GM21529 (cell line): ENCODE data around the gene CCT8.
"Not testable (repeated sequence)": the region's sequence is repeated elsewhere in the genome, so short reads cannot be mapped to it uniquely, and the experiment has no call there.

ENCODE experiments used
- ATAC-seq: cut with Tn5 transposase; IDR thresholded peaks from one replicate; pipeline ENCODE4 v1.9.1; 2021; ENCODE audit not compliant: unreplicated experiment

CCT8 gene

GRCh38 chr21:29077651-29078090, 4.2 kb upstream of the CCT8 start:
- no peak for ATAC-seq

- not testable (repeated sequence) for ATAC-seq
Observed at GRCh38 chr21:29076731-29077640, 3.5 kb upstream of the CCT8 start.

- no peak for ATAC-seq
Observed at GRCh38 chr21:29075706-29076466, 2.4 kb upstream of the CCT8 start.

- ATAC-seq: no peak
Observed at GRCh38 chr21:29074783-29075182, 1.3 kb upstream of the CCT8 start.

- peak; percentile 23 for ATAC-seq
Observed at GRCh38 chr21:29074007-29074376, 544 bp upstream of the CCT8 start.

GRCh38 chr21:29072873-29073221, 601 bp downstream of the CCT8 start:
- ATAC-seq: peak; percentile 3

- peak; percentile 99 for ATAC-seq
Observed at GRCh38 chr21:29064850-29065481, 8.5 kb downstream of the CCT8 start.

- ATAC-seq: no peak
Observed at GRCh38 chr21:29056538-29057050, 16.9 kb downstream of the CCT8 start.

- ATAC-seq: no peak
Observed at GRCh38 chr21:29056005-29056404, 17.4 kb downstream of the CCT8 start.

- ATAC-seq: no peak
Observed at GRCh38 chr21:29055080-29055479, 18.4 kb downstream of the CCT8 start.

- no peak for ATAC-seq
Observed at GRCh38 chr21:29053656-29054055, 19.8 kb downstream of the CCT8 start.

GRCh38 chr21:29053011-29053553, 20.4 kb downstream of the CCT8 start:
- ATAC-seq: no peak

- ATAC-seq: no peak
Observed at GRCh38 chr21:29052224-29052623, 21.2 kb downstream of the CCT8 start.

- no peak for ATAC-seq
Observed at GRCh38 chr21:29034678-29035077, 38.8 kb downstream of the CCT8 start.

- no peak for ATAC-seq
Observed at GRCh38 chr21:29033871-29034270, 39.6 kb downstream of the CCT8 start.

- ATAC-seq: no peak
Observed at GRCh38 chr21:29033301-29033700, 40.1 kb downstream of the CCT8 start.

- no peak for ATAC-seq
Observed at GRCh38 chr21:29030909-29031308, 42.5 kb downstream of the CCT8 start.

GRCh38 chr21:29029524-29029923, 43.9 kb downstream of the CCT8 start:
- no peak for ATAC-seq

GRCh38 chr21:29025328-29025713, 48.1 kb downstream of the CCT8 start:
- ATAC-seq: peak; percentile 3

- ATAC-seq: peak; percentile 96
Observed at GRCh38 chr21:29024474-29025327, 48.7 kb downstream of the CCT8 start, which contains the start of gene USP16. TSS of gene USP16 (plus strand) at chr21:29024668. CDS start at chr21:29027914, 3,246 bp downstream.
